IPS-20b (cell line): ENCODE results near the gene JOSD2.

Source experiments
- H3K27ac ChIP-seq: one replicate; pipeline ENCODE4 v1.5.1; 2013; ENCODE audit warnings: low read length
- H3K27me3 ChIP-seq: 2 replicates; pipeline ENCODE4 v1.6.1; 2013; ENCODE audit warnings: mild to moderate bottlenecking, low read length, inconsistent platforms; ENCODE audit not compliant: insufficient read depth
- H3K36me3 ChIP-seq: 2 replicates; pipeline ENCODE4 v1.6.1; 2013; ENCODE audit warnings: low read depth, mild to moderate bottlenecking, inconsistent platforms, low read length, moderate library complexity; ENCODE audit not compliant: insufficient read depth
- H3K4me1 ChIP-seq: 2 replicates; pipeline ENCODE4 v1.6.1; 2013; ENCODE audit warnings: mild to moderate bottlenecking, control low read depth, inconsistent platforms, low read length, moderate library complexity; ENCODE audit not compliant: insufficient read depth
- H3K4me3 ChIP-seq: 2 replicates; pipeline ENCODE4 v1.5.1; 2013; ENCODE audit warnings: mild to moderate bottlenecking, low read length, inconsistent platforms
- H3K9ac ChIP-seq: 2 replicates; pipeline ENCODE4 v1.6.1; 2013; ENCODE audit warnings: low read depth, mild to moderate bottlenecking, inconsistent platforms, low read length, moderate library complexity
- H3K9me3 ChIP-seq: 2 replicates; pipeline ENCODE4 v1.6.1; 2013; ENCODE audit warnings: mild to moderate bottlenecking, low read depth, low read length, inconsistent platforms; ENCODE audit not compliant: insufficient read depth

The JOSD2 gene

DNA sequence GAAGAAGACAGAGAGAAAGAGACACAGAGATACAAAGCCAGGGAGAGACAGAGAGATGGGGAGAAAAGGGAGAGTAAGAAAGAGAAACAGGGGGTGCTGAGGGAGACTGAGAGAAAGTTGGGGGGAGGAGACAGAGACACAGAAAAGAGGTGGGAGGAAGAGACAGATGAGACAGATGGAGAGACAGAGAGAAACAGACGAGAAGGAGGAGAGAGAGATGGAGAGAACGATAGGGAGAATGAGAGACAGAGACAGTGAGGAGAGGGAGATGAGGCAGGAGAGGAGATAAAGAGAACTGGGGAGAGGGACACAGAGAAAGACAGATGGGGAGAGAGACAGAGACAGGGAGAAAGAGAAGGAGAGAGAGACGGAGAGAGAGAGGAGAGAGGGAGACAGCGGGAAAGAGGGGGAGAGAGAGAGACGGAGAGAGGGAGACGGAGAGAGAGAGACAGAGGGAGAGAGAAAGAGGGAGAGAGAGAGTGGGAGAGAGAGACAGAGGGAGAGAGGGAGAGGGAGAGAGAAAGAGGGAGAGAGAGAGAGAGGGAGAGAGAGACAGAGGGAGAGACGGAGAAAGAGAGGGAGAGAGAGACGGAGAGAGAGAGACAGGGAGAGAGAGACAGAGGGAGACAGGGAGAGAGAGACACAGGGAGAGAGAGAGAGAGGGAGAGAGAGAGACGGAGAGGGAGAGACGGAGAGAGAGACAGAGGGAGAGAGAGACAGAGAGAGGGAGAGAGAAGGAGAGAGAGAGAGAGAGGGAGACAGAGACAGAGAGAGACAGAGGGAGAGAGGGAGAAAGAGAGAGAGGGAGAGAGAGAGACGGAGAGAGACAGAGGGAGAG is 12.6 kb downstream of the JOSD2 start:
- Histone ChIP-seq H3K9ac (no peak overlapping the region), H3K4me3 (no peak overlapping the region), H3K27ac (no peak overlapping the region), H3K27me3 (peaks cover 67% of the 10 kb centered on the region), H3K36me3 (no peaks in the 10 kb centered on the region), H3K4me1 (no peaks in the 10 kb centered on the region), H3K9me3 (peaks cover 26% of the 10 kb centered on the region)

DNA sequence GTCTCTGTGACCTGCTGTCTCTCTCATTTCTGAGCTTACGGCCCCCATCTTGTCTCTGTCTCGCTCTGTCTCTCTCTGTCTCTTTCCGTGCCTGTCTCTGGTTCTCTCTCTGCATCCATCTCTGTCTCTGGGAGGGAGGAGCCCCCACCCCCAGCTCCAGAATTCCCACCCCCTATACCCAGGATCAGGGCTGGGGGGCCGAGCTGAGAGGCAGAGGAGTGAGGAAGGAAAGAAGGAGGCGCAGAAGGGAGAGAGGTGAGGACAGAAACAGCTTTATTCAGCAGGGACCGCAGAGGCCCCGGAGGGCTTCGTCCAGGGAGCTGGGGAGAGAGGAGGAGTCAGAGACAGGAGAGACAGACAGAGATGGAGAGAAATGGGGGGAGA is 14.0 kb downstream of the JOSD2 start:
- peaks cover 81% of the 10 kb centered on the region for H3K27me3 ChIP-seq
- no peaks in the 10 kb centered on the region for H3K4me1 ChIP-seq
- no peaks in the 10 kb centered on the region for H3K36me3 ChIP-seq
- H3K9me3 ChIP-seq, result peaks cover 31% of the 10 kb centered on the region
- H3K9ac ChIP-seq, result no peak overlapping the region
- no peak overlapping the region for H3K4me3 ChIP-seq
- no peak overlapping the region for H3K27ac ChIP-seq

GRCh38 chr19:50496189-50497021 is 14.6 kb downstream of the JOSD2 start:
- H3K4me1 ChIP-seq, result no peaks in the 10 kb centered on the region
- peaks cover 87% of the 10 kb centered on the region for H3K27me3 ChIP-seq
- H3K36me3 ChIP-seq, result no peaks in the 10 kb centered on the region
- no peak overlapping the region for H3K27ac ChIP-seq
- no peak overlapping the region for H3K4me3 ChIP-seq
- H3K9me3 ChIP-seq, result peaks cover 38% of the 10 kb centered on the region
- H3K9ac ChIP-seq, result no peak overlapping the region

DNA sequence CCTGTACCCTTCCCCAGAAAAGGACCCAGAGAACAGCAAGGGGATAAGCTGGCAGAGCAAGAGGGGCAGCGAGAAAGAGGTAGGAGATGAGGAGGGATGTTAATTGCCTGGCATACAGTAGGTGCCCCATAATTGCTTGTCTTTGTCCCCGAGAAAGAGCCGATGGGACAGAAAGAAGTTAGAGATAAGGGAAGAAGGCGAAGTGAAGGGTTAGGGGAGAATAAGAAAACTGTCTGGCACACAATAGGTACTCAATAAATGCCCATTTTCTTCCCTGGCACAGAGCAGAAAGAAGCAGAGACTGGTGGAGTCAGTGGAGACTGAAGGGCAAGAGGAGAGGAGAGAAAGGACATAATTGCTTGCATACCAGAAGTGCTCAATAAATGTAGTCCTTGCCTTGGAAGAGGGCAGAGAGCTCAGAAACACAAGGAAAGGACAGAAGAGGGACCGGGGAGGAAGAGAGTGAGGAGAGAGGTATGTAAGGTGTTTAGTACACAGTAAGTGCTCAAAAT is 15.9 kb downstream of the JOSD2 start:
- Histone ChIP-seq H3K27me3 (peaks cover 93% of the 10 kb centered on the region), H3K36me3 (no peaks in the 10 kb centered on the region), H3K4me1 (no peaks in the 10 kb centered on the region), H3K27ac (no peak overlapping the region), H3K9me3 (peaks cover 42% of the 10 kb centered on the region), H3K4me3 (no peak overlapping the region), H3K9ac (no peak overlapping the region)

DNA sequence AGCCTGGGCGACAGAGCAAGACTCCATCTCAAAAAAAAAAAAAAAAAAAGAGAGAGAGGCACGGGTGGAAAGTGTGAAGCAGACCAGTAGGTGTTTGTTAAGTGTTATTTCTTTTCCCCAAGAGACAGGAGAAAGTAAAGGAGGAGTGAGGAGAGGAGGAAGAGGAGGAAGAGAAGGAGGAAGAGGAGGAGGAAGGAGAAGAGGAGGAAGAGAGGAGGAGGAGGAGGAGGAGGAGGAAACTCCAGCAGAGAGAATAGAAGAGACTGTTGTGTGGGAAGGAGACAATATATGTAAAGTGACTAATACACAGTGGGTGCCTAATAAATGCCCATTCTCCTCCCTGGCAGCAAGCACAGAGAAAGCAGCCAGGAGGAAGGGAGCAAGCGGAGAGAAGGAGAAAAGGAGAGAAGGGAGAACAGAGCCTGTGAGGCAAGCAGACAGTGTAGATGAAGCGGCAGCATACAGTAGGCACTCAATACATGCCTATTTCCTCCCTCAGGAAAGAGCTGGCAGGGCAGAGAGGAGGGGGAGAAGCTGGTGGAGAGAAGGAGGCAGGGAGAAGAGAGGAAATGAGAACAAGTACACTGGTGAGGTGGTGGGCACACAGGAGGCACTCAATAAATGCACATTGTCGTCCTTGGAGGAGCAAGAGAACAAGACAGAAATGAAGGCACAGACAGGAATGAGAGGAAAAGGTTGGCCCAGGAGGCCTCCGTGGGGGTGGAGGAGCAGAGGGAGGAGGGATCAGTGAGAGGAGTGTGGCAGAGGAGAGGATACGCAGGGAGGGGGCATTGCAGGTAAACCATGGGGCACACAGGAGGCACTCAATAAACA is 16.6 kb downstream of the JOSD2 start:
- Histone ChIP-seq H3K9ac (no peak overlapping the region), H3K9me3 (peaks cover 37% of the 10 kb centered on the region), H3K27me3 (peaks cover 92% of the 10 kb centered on the region), H3K36me3 (no peaks in the 10 kb centered on the region), H3K4me3 (no peak overlapping the region), H3K4me1 (no peaks in the 10 kb centered on the region), H3K27ac (no peak overlapping the region)

DNA sequence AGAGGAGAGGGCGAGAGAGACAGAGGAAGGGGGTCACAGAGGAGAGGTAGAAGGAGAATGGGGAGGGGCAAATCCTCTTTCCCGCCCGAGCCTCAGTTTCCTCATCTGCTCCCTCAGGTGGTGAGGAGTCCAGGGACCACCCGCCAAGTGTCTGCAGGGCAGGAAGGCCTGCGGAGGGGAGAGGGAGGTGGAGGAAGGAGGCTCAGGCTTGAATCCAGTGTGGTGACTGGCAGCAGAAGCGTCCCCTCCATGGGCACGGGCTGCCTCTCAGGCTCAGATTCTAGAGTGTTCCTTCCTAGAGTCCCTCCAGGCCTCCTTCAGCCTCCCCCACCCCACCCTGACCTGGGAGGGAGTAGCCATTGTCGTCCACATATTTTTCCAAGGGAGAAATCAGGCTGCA is 17.8 kb downstream of the JOSD2 start:
- Histone ChIP-seq H3K27ac (no peak overlapping the region), H3K4me3 (no peak overlapping the region), H3K9ac (no peak overlapping the region), H3K27me3 (peaks cover 92% of the 10 kb centered on the region), H3K9me3 (peaks cover 32% of the 10 kb centered on the region), H3K36me3 (no peaks in the 10 kb centered on the region), H3K4me1 (no peaks in the 10 kb centered on the region)

DNA sequence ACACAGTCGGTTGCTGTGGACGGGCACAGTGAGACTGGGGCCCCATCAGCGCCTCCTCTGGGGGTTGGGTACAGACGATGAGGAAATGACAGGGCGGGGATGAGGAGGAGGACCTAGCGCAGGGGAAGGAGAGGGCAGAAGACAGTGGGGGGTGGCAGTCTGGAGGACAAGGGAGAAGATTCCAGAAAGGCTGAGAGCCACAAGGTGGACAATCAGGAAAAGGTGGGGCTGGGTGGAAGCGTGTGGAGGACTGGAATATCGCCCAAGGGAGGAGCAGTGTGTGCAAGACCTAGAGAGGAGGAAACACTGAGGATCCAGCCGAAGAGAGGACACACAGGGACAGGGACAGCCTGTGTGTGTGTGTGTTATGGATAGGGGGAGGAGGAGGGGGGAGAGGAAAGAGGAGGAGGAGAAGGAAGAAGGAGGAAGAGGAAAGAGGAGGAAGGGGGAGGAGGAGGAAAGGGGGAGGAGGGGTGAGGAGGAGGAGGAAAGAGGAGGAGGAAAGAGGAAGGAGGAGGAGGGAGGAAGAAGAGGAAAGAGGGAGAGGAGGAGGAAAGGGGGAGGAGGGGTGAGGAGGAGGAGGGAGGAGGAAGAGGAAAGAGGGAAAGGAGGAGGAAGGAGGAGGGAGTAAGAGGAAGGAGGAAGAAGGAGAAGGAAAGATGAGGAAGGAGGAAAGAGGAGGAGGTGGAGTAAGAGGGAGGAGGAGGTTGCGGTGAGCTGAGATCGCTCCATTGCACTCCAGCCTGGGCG is 18.5 kb downstream of the JOSD2 start:
- Histone ChIP-seq H3K4me3 (no peak overlapping the region), H3K27me3 (peaks cover 92% of the 10 kb centered on the region), H3K9me3 (peaks cover 33% of the 10 kb centered on the region), H3K27ac (no peak overlapping the region), H3K9ac (no peak overlapping the region), H3K36me3 (no peaks in the 10 kb centered on the region), H3K4me1 (no peaks in the 10 kb centered on the region)

- Histone ChIP-seq H3K4me3 (no peak overlapping the region), H3K9me3 (peaks cover 47% of the 10 kb centered on the region), H3K27me3 (peaks cover 89% of the 10 kb centered on the region)
Observed at GRCh38 chr19:50490991-50491472, 20.0 kb downstream of the JOSD2 start.

GRCh38 chr19:50490411-50490811 is 20.6 kb downstream of the JOSD2 start:
- no peak overlapping the region for H3K9ac ChIP-seq
- H3K9me3 ChIP-seq, result peaks cover 53% of the 10 kb centered on the region
- H3K36me3 ChIP-seq, result no peaks in the 10 kb centered on the region
- H3K4me1 ChIP-seq, result no peaks in the 10 kb centered on the region
- peaks cover 87% of the 10 kb centered on the region for H3K27me3 ChIP-seq
- no peak overlapping the region for H3K27ac ChIP-seq
- no peak overlapping the region for H3K4me3 ChIP-seq

More at GRCh38 chr19:50490991-50491472, 20.0 kb downstream of the JOSD2 start:
- H3K9ac ChIP-seq, result no peak overlapping the region
- H3K4me1 ChIP-seq, result no peaks in the 10 kb centered on the region
- H3K27ac ChIP-seq, result no peak overlapping the region
- H3K36me3 ChIP-seq, result no peaks in the 10 kb centered on the region

GRCh38 chr19:50489461-50490011 is 21.5 kb downstream of the JOSD2 start:
- Histone ChIP-seq H3K27ac (no peak overlapping the region), H3K9ac (no peak overlapping the region), H3K4me3 (no peak overlapping the region; the same call in 1 of the 2 replicates), H3K9me3 (peaks cover 53% of the 10 kb centered on the region), H3K27me3 (peaks cover 79% of the 10 kb centered on the region), H3K4me1 (no peaks in the 10 kb centered on the region), H3K36me3 (no peaks in the 10 kb centered on the region)
